Measurements from ENCODE around the gene ACSL1.

The ACSL1 gene

GRCh38 chr4:184792950-184793555, 32.7 kb downstream of the ACSL1 start:
- no peak overlapping the region for H3K4me3 ChIP-seq (ENCODE audit: low read depth, low read length)
- H3K4me1 ChIP-seq (ENCODE audit: control insufficient read depth, insufficient read depth, low read length), result no peaks in the 10 kb centered on the region
- ChIA-PET POLR2A (no interaction called here), CTCF (interaction anchor here (0.6 to 0.7 kb wide), 2 partner anchors 303 to 776 kb away, joined by 3 to 4 read pairs; no protein-coding TSS in a partner anchor)
- H3K9me3 ChIP-seq (ENCODE audit: control insufficient read depth, insufficient read depth, low read depth, low read length), result no peaks in the 10 kb centered on the region
- peaks cover 0 to 10% of the 10 kb centered on the region in 2 experiments; a peak in 1 of 3 replicates for H3K36me3 ChIP-seq (ENCODE audit: control insufficient read depth in 2 of 2, insufficient read depth in 1 of 2, low read length in 2 of 2)
- no peak overlapping the region for H3K27ac ChIP-seq (ENCODE audit: extremely low read depth, low read depth, low read length)
- no peak for TF ChIP-seq ZBTB21 (tag by site-specific recombination; IDR thresholded peaks at IDR 0.05)
- TF ChIP-seq ZNF600 (tag by site-specific recombination; IDR thresholded peaks at IDR 0.05), result peak; percentile 67
- no peak for TF ChIP-seq ZNF521 (tag by site-specific recombination; IDR thresholded peaks at IDR 0.05)
- no peak for TF ChIP-seq ZNF629 (tag by site-specific recombination; IDR thresholded peaks at IDR 0.05)

GRCh38 chr4:184792334-184792733, 33.4 kb downstream of the ACSL1 start:
- H3K27ac ChIP-seq (ENCODE audit: extremely low read depth, low read depth, low read length), result no peak overlapping the region
- no peaks in the 10 kb centered on the region for H3K9me3 ChIP-seq (ENCODE audit: control insufficient read depth, insufficient read depth, low read depth, low read length)
- ChIA-PET POLR2A (no interaction called here), CTCF (interaction anchor here (0.6 kb wide), 1 partner anchor 303 kb away, joined by 4 read pairs; no protein-coding TSS in a partner anchor)
- peaks cover 0 to 11% of the 10 kb centered on the region in 2 experiments; a peak in 1 of 3 replicates for H3K36me3 ChIP-seq (ENCODE audit: control insufficient read depth in 2 of 2, insufficient read depth in 1 of 2, low read length in 2 of 2)
- H3K4me3 ChIP-seq (ENCODE audit: low read depth, low read length), result no peak overlapping the region
- no peak for TF ChIP-seq MEIS1 (CRISPR knock-in tag; IDR thresholded peaks at IDR 0.05; ENCODE audit: borderline replicate concordance)
- no peak for TF ChIP-seq ZBTB6 (tag by site-specific recombination; IDR thresholded peaks at IDR 0.05)
- TF ChIP-seq BCL11A (tag by site-specific recombination; IDR thresholded peaks at IDR 0.05; ENCODE audit: low read depth), result no peak
- no peaks in the 10 kb centered on the region for H3K4me1 ChIP-seq (ENCODE audit: control insufficient read depth, insufficient read depth, low read length)

GRCh38 chr4:184790826-184791225, 34.9 kb downstream of the ACSL1 start:
- TF ChIP-seq PRDM2 (tag by site-specific recombination; IDR thresholded peaks at IDR 0.05; ENCODE audit: borderline replicate concordance), result no peak
- no peak for TF ChIP-seq CTCF (tag by site-specific recombination; IDR thresholded peaks at IDR 0.05)
- TF ChIP-seq PRDM1 (tag by site-specific recombination; IDR thresholded peaks at IDR 0.05), result peak; percentile 39; the same call in 1 of the 2 replicates
- Histone ChIP-seq H3K27ac (ENCODE audit: extremely low read depth, low read depth, low read length) (no peak overlapping the region), H3K4me3 (ENCODE audit: low read depth, low read length) (no peak overlapping the region), H3K36me3 (ENCODE audit: control insufficient read depth in 2 of 2, insufficient read depth in 1 of 2, low read length in 2 of 2) (peaks cover 0 to 20% of the 10 kb centered on the region in 2 experiments; a peak in 1 of 3 replicates), H3K9me3 (ENCODE audit: control insufficient read depth, insufficient read depth, low read depth, low read length) (no peaks in the 10 kb centered on the region), H3K4me1 (ENCODE audit: control insufficient read depth, insufficient read depth, low read length) (no peaks in the 10 kb centered on the region)
- POLR2A ChIA-PET, result no interaction called here
- CTCF ChIA-PET, result no interaction called here

Data from HEK293 (cell line).